HG03558 (cell line): ENCODE data around the gene BLCAP.
"Not testable (repeated sequence)": the region's sequence is repeated elsewhere in the genome, so short reads cannot be mapped to it uniquely, and the experiment has no call there.

Experiments used
- ATAC-seq: cut with Tn5 transposase; IDR thresholded peaks from one replicate; pipeline ENCODE4 v1.9.1; 2021; ENCODE audit warnings: moderate number of reproducible peaks; ENCODE audit not compliant: unreplicated experiment; ENCODE audit errors: extremely low read depth

BLCAP gene

GRCh38 chr20:37494796-37495195, 32.9 kb downstream of the BLCAP start:
- no peak for ATAC-seq

- no peak for ATAC-seq
Measured at GRCh38 chr20:37494301-37494700, 33.4 kb downstream of the BLCAP start.

- ATAC-seq: no peak
Measured at GRCh38 chr20:37492945-37493344, 34.7 kb downstream of the BLCAP start.

DNA sequence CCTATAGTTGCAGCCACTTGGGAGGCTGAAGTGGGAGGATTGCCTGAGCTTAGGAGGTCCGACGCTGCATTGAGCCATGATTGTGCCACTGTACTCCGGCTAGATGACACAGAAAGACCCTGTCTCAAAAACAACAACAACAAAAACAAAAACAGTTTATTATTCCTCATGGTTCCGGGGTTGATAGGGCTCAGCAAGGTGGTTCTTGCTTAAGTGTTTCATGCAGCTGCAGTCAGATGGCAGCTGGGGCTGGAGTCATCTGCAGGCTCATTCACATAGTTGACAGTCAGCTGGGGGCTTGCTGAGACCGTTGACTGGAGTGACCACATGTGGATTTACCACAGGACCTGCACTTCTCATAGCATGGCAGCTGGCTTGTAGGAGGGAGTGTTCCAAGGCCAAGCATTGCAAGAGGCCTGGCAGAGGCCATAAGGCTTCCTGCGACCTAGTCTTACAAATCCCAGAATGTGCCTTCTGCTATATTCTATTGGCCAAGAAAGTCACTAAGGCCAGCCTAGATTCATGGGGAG, 35.5 kb downstream of the BLCAP start:
- ATAC-seq: no peak

DNA sequence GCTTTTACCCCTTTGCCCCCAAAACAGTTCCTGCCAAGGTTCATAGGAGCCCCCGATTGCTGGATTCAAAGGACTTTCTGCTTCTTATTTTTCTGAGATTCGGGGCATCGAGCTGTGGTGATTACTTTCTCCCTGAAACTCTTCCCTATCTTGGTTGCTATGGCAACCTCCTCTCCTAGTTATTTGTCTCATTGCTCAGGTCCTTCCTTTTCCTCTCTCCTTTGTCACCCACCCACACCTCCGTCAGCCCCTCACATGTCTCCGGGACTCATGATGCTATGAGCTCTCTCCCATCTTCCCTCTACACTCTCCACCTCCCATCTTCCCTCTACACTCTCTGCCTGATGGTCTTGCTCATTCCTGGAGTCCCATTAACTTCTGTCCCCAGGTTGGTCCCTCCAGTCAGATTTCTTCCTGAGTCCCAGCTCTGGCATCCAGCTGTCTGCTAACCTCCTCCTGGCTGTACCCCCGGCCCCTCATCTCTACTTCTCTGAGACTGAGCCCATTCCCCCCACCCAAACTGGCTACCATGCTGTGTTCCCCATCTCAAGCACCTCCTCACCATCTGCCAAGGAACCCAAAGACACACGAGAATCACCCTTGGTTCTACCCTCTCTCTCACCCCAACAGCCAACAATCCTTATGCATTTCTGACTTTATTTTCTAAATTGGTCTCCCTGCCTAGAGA, 36.9 kb downstream of the BLCAP start:
- no peak for ATAC-seq

- ATAC-seq: not testable (repeated sequence)
Measured at GRCh38 chr20:37486209-37486608, 41.5 kb downstream of the BLCAP start.

- no peak for ATAC-seq
Measured at GRCh38 chr20:37484331-37484730, 43.3 kb downstream of the BLCAP start.

DNA sequence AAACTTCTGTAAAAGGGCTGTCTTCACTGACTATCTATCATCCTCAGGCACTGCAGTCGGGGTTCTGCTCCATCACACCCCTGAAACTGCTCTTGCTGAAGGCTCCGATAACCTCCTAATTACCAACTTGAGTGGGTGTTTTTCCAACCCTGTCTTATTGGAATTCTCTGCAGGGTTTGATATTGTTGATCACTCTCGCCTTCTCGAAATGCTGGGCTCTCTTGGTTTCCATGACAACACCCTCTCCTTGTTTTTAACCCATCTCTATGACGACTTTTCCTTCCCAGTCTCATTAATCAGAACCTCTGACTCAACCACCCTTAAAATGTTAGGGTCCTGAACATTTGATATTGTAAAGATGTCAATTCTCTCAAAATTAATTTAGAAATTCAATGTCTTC, 46.1 kb downstream of the BLCAP start:
- ATAC-seq: no peak

GRCh38 chr20:37480919-37481318, 46.8 kb downstream of the BLCAP start:
- no peak for ATAC-seq

- ATAC-seq: no peak
Measured at GRCh38 chr20:37479925-37480691, 47.6 kb downstream of the BLCAP start.

- no peak for ATAC-seq
Measured at GRCh38 chr20:37479266-37479665, 48.4 kb downstream of the BLCAP start.

GRCh38 chr20:37477041-37477440, 50.6 kb downstream of the BLCAP start:
- ATAC-seq: no peak

- ATAC-seq: no peak
Measured at GRCh38 chr20:37475252-37475651, 52.4 kb downstream of the BLCAP start.

- ATAC-seq: no peak
Measured at GRCh38 chr20:37474386-37474785, 53.3 kb downstream of the BLCAP start.

- ATAC-seq: no peak
Measured at GRCh38 chr20:37473249-37474000, 54.3 kb downstream of the BLCAP start.

GRCh38 chr20:37472435-37472834, 55.2 kb downstream of the BLCAP start:
- not testable (repeated sequence) for ATAC-seq

DNA sequence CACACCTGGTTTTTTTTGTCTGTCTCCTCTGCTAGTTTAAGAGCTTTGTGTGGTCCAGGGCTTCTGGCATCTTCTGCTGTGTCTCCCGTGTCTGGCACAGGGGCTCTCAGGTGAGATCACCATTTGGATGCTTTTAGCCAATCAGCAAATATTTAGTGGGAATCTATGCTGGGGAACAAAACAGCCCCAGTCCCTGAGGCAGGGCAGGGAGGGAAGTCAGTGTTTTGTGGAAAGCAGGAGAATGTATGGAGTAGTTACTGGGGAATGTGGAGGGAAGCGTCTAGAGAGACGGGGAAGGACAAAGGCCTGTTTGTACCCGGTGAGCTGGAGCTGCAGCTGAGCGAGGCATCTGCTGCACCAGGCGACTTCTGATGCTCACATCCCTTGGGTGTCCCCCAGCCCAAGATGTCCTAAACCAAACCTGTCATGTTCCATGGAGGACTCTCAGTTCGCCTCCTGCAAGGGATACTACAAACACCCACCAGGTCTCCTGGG, 55.9 kb downstream of the BLCAP start:
- no peak for ATAC-seq

- ATAC-seq: not testable (repeated sequence)
Measured at GRCh38 chr20:37470190-37470589, 57.5 kb downstream of the BLCAP start.

DNA sequence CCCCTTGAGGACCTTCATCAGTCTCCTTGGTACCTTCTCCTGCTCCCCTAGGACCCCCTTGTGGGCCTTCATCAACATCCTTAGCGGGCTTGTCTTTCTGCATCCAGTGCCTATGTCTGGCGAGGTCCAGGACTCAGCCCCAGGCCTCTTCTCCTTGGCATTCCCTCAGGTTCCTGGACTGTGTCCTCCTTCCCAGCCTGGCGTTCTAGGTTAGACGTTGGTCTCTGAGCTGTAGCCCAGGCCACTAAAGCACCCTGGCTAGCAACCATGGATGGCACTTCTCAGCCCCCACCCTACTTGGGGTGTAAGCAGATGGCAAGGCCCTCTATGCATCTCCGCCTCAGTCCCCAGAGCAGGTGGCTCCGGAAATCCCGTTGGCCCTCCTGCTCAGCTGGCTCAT, 58.1 kb downstream of the BLCAP start:
- ATAC-seq: no peak

DNA sequence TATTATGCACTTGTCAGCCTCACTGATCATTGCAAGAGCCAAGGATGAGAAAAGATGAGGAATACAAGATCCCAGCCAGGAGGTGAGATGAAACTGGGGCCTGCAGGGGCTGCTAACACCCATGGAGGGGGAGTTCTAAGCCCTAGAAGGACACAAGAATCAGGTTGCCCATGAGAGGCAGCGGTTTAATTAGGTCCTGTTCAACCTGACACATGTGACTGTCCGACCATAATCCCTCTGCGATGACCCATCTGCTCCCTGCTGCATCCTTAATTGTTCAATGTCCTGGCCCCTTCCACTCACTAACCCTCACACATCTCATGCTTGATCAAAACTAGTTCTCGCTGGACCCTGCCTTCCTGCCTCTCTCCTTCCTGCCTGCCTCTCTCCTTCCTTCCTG, 58.8 kb downstream of the BLCAP start:
- ATAC-seq: no peak
